HepG2 (cell line): ENCODE measurements around the gene OTOG.

ENCODE experiments used
- CTCF ChIP-seq: sonication (generic); formaldehyde crosslinking; IDR thresholded peaks from 2 replicates; pipeline ENCODE4 v1.5.0; 2020; ENCODE audit warnings: mild to moderate bottlenecking, missing genetic modification reagents, moderate library complexity
- FOXO4 ChIP-seq: sonication (generic); formaldehyde crosslinking; conservative IDR thresholded peaks from 2 replicates; pipeline ENCODE4 v1.8.1; 2023; ENCODE audit warnings: missing genetic modification reagents
- NR2F2 ChIP-seq: IDR thresholded peaks from 2 replicates; pipeline ENCODE4 v1.6.1; 2012; ENCODE audit warnings: low read depth, inconsistent platforms, borderline replicate concordance
- POLR2AphosphoS5 ChIP-seq: IDR thresholded peaks from 2 replicates; pipeline ENCODE4 v1.6.1; 2012; ENCODE audit warnings: low read depth, low read length
- TCF12 ChIP-seq, 2 experiments: fragments of 450-650 bp in 1 of 2; sonication (generic) in 1 of 2; formaldehyde crosslinking in 1 of 2; IDR thresholded peaks; 2 replicates each; pipeline versions ENCODE4 v1.6.1 to v1.8.0; 2017 to 2022; ENCODE audit warnings: antibody characterized with exemption in 1 of 2, mild to moderate bottlenecking in 1 of 2, missing genetic modification reagents in 1 of 2, moderate library complexity in 1 of 2
- YY1 ChIP-seq: IDR thresholded peaks from 2 replicates; pipeline ENCODE4 v1.6.1; 2011; ENCODE audit warnings: low read length, low read depth, moderate library complexity, mild to moderate bottlenecking; ENCODE audit not compliant: insufficient read depth, insufficient replicate concordance

GRCh38 chr11:17570034-17570433, 23.0 kb downstream of the OTOG start:
- TF ChIP-seq YY1 (no peak), CTCF (no peak), NR2F2 (no peak), POLR2AphosphoS5 (no peak), FOXO4 (CRISPR knock-in tag) (no peak), TCF12 (IDR thresholded peaks at IDR 0.05) (no peak), TCF12 (CRISPR knock-in tag; IDR thresholded peaks at IDR 0.05) (no peak)
